ENCODE results near the gene MACROD1.
"Not testable (repeated sequence)": the region's sequence is repeated elsewhere in the genome, so short reads cannot be mapped to it uniquely, and the experiment has no call there.

MACROD1 gene

GRCh38 chr11:63986156-63986931 is 179.6 kb downstream of the MACROD1 start, which contains the start of gene OTUB1:
Gene OTUB1 (plus strand): TSS chr11:63986438. CDS start chr11:63986457, 19 bp downstream.
- in situ Hi-C loops (cut with MboI; ENCODE audit: low pct_unique_long_range_greater_than_20kb, low sequenced_read_pairs, unreplicated experiment), result loop anchor here (25.0 kb wide), 1 partner anchor 176 kb away; the partner anchor contains the start of gene MACROD1
- DNase-seq (ENCODE audit: low spot score), result peak; percentile 96
- no peak for TF ChIP-seq CTCF (IDR thresholded peaks at IDR 0.05; ENCODE audit: extremely low read depth, insufficient read depth, missing control alignments)

GRCh38 chr11:63985812-63986155 is 180.1 kb downstream of the MACROD1 start:
- in situ Hi-C loops (cut with MboI; ENCODE audit: low pct_unique_long_range_greater_than_20kb, low sequenced_read_pairs, unreplicated experiment), result loop anchor here (25.0 kb wide), 1 partner anchor 177 kb away; the partner anchor contains the start of gene MACROD1
- DNase-seq (ENCODE audit: low spot score), result peak; percentile 78
- no peak for TF ChIP-seq CTCF (IDR thresholded peaks at IDR 0.05; ENCODE audit: extremely low read depth, insufficient read depth, missing control alignments)

- no peak for DNase-seq (ENCODE audit: low spot score)
- in situ Hi-C loops (cut with MboI; ENCODE audit: low pct_unique_long_range_greater_than_20kb, low sequenced_read_pairs, unreplicated experiment), result loop anchor here (25.0 kb wide), 1 partner anchor 183 kb away; the partner anchor contains the start of gene MACROD1
Measured at GRCh38 chr11:63979426-63979825, 186.5 kb downstream of the MACROD1 start.

GRCh38 chr11:63978551-63979239 is 187.2 kb downstream of the MACROD1 start:
- TF ChIP-seq CTCF (IDR thresholded peaks at IDR 0.05; ENCODE audit: extremely low read depth, insufficient read depth, missing control alignments), result no peak
- DNase-seq (ENCODE audit: low spot score), result no peak
- in situ Hi-C loops (cut with MboI; ENCODE audit: low pct_unique_long_range_greater_than_20kb, low sequenced_read_pairs, unreplicated experiment), result loop anchor here (25.0 kb wide), 1 partner anchor 184 kb away; the partner anchor contains the start of gene MACROD1

More at GRCh38 chr11:63979426-63979825, 186.5 kb downstream of the MACROD1 start:
- no peak for TF ChIP-seq CTCF (IDR thresholded peaks at IDR 0.05; ENCODE audit: extremely low read depth, insufficient read depth, missing control alignments)

- in situ Hi-C loops (cut with MboI; ENCODE audit: low pct_unique_long_range_greater_than_20kb, low sequenced_read_pairs, unreplicated experiment), result loop anchor here (25.0 kb wide), 1 partner anchor 188 kb away; the partner anchor contains the start of gene MACROD1
- DNase-seq (ENCODE audit: low spot score), result peak; percentile 99
- TF ChIP-seq CTCF (IDR thresholded peaks at IDR 0.05; ENCODE audit: extremely low read depth, insufficient read depth, missing control alignments), result peak; percentile 26
Measured at GRCh38 chr11:63974259-63975143, 191.4 kb downstream of the MACROD1 start, which contains the start of gene COX8A. Gene COX8A (plus strand): TSS chr11:63974620. CDS start chr11:63974681, 61 bp downstream.

- DNase-seq (ENCODE audit: low spot score); in situ Hi-C loops (cut with MboI; ENCODE audit: low pct_unique_long_range_greater_than_20kb, low sequenced_read_pairs, unreplicated experiment): not testable (repeated sequence)
Measured at GRCh38 chr11:63973912-63974258, 192.0 kb downstream of the MACROD1 start.
